Peyer's patch (tissue), 4 donors: ENCODE data around the gene PFKFB3.

Source experiments
- CTCF ChIP-seq, 6 experiments: fragments of 450-650 bp in 4 of 6; fragments of 200-600 bp in 2 of 6; sonication (generic) in 1 of 6; IDR thresholded peaks; one replicate each; pipeline ENCODE4 v1.5.1; 2017 to 2019; ENCODE audit warnings: antibody characterized with exemption in 6 of 6, mild to moderate bottlenecking in 3 of 6, moderate library complexity in 1 of 6
- POLR2A ChIP-seq, 2 donors: fragments of 450-650 bp; IDR thresholded peaks; one replicate each; pipeline ENCODE4 v1.5.1; 2017; ENCODE audit warnings: antibody characterized with exemption in 2 of 2, mild to moderate bottlenecking in 2 of 2, moderate library complexity in 2 of 2

- TF ChIP-seq CTCF (IDR thresholded peaks at IDR 0.05) (no peak), POLR2A (IDR thresholded peaks at IDR 0.05) (no peak)
Observed at GRCh38 chr10:6211671-6212635, 9.2 kb downstream of the PFKFB3 start.
